OCI-LY7 (cell line): Measurements from ENCODE around the gene POU6F2. TPM values are rescaled to one million over a fixed set of nuclear protein-coding genes. Genes with fewer than 3 reads are reported as not detected.

Source experiments
- BruUV-seq: library from RNA; stranded (reverse); fragments of 400-500 nt; replicated peaks from 2 replicates; lab custom pipeline; 2021; lab: Mats Ljungman, UMichigan
- CTCF ChIA-PET: fragments of 300-600 bp; sonication (Branson Sonifier 250); formaldehyde crosslinking; loops from one replicate; lab custom pipeline; 2022; ENCODE audit warnings: antibody characterized with exemption; ENCODE audit not compliant: unreplicated experiment; lab: Charles Lee
- POLR2A ChIA-PET: fragments of 300-600 bp; sonication (Branson Sonifier 250); formaldehyde crosslinking; loops from one replicate; lab custom pipeline; 2022; ENCODE audit warnings: antibody characterized with exemption; lab: Charles Lee
- DNase-seq: peaks from one replicate; pipeline ENCODE4 v3.0.0-alpha.2; 2015; ENCODE audit warnings: low spot score
- H2AFZ ChIP-seq: fragments of 200-600 bp; sonication (generic), shearing (Covaris generic); 2 replicates; pipeline ENCODE4 v1.6.1; 2014; ENCODE audit warnings: mild to moderate bottlenecking, antibody characterized with exemption, low read length, moderate library complexity
- H3K27ac ChIP-seq: fragments of 200-600 bp; sonication (generic); 2 replicates; pipeline ENCODE4 v1.5.1; 2014; ENCODE audit warnings: mixed run types, low read depth, mild to moderate bottlenecking, moderate library complexity, low read length, inconsistent platforms; ENCODE audit not compliant: poor library complexity, severe bottlenecking
- H3K36me3 ChIP-seq: fragments of 200-600 bp; sonication (generic); 2 replicates; pipeline ENCODE4 v1.6.1; 2014; ENCODE audit warnings: mild to moderate bottlenecking, antibody characterized with exemption, low read length, moderate library complexity, mixed read lengths; ENCODE audit not compliant: insufficient read depth
- H3K4me1 ChIP-seq: fragments of 200-600 bp; sonication (generic); 2 replicates; pipeline ENCODE4 v1.5.1; 2014; ENCODE audit warnings: mild to moderate bottlenecking, low read length; ENCODE audit not compliant: insufficient read depth, poor library complexity, severe bottlenecking
- H3K4me2 ChIP-seq: fragments of 200-600 bp; sonication (generic); 2 replicates; pipeline ENCODE4 v1.6.1; 2014; ENCODE audit warnings: mild to moderate bottlenecking, low read length
- H3K4me3 ChIP-seq: fragments of 200-600 bp; sonication (generic); 2 replicates; pipeline ENCODE4 v1.5.1; 2014; ENCODE audit warnings: mild to moderate bottlenecking, low read depth, low read length; ENCODE audit not compliant: poor library complexity, severe bottlenecking
- H3K79me2 ChIP-seq: fragments of 200-600 bp; sonication (generic); 2 replicates; pipeline ENCODE4 v1.6.1; 2016; ENCODE audit warnings: low read depth, mild to moderate bottlenecking, low read length, moderate library complexity, mixed read lengths; ENCODE audit not compliant: insufficient read depth
- H3K9me2 ChIP-seq: fragments of 200-600 bp; sonication (generic); 2 replicates; pipeline ENCODE4 v1.6.1; 2016; ENCODE audit warnings: mild to moderate bottlenecking, low read length, mixed read lengths; ENCODE audit not compliant: insufficient read depth
- H3K9me3 ChIP-seq: fragments of 200-600 bp; sonication (generic); 2 replicates; pipeline ENCODE4 v1.6.1; 2014; ENCODE audit warnings: mild to moderate bottlenecking, mixed run types, low read length, mixed read lengths
- H4K20me1 ChIP-seq: fragments of 200-600 bp; sonication (generic); 2 replicates; pipeline ENCODE4 v1.6.1; 2014; ENCODE audit warnings: mild to moderate bottlenecking, antibody characterized with exemption, low read length, moderate library complexity, mixed read lengths; ENCODE audit not compliant: insufficient read depth
- EZH2phosphoT487 ChIP-seq: fragments of 200-600 bp; sonication (generic); IDR thresholded peaks from 2 replicates; pipeline ENCODE4 v1.6.1; 2018; ENCODE audit warnings: low read depth, borderline replicate concordance, mild to moderate bottlenecking, mixed run types, antibody characterized with exemption, low read length, moderate library complexity, mixed read lengths
- intact Hi-C: fragments of 100-400 bp; cut with micrococcal nuclease; formaldehyde crosslinking; loops from one replicate; pipeline ENCODE4 v1.10.0; 2022; ENCODE audit not compliant: unreplicated experiment
- total RNA-seq, 2 experiments: library from RNA; depleted of rRNA in 1 of 2; stranded (reverse); fragments of >200 nt in 1 of 2; shearing (Covaris generic) in 1 of 2; gene quantifications; 2 replicates each; pipeline ENCODE4 v1.2.3, GENCODE V29; 2014 to 2022
- TF ChIP-seq, protein P1 (sequence below): fragments of 200-600 bp; sonication (generic); conservative IDR thresholded peaks from 2 replicates; pipeline ENCODE4 v1.5.1; 2014; ENCODE audit warnings: mild to moderate bottlenecking, antibody characterized with exemption, low read length, moderate library complexity, mixed read lengths

Gene POU6F2
- total RNA-seq, 2 experiments from 2014 or later: 0.40 TPM; not detected in 1

- no peak overlapping the region for H3K4me2 ChIP-seq
- TF ChIP-seq EZH2phosphoT487: no peak
- TF ChIP-seq, protein P1, sequence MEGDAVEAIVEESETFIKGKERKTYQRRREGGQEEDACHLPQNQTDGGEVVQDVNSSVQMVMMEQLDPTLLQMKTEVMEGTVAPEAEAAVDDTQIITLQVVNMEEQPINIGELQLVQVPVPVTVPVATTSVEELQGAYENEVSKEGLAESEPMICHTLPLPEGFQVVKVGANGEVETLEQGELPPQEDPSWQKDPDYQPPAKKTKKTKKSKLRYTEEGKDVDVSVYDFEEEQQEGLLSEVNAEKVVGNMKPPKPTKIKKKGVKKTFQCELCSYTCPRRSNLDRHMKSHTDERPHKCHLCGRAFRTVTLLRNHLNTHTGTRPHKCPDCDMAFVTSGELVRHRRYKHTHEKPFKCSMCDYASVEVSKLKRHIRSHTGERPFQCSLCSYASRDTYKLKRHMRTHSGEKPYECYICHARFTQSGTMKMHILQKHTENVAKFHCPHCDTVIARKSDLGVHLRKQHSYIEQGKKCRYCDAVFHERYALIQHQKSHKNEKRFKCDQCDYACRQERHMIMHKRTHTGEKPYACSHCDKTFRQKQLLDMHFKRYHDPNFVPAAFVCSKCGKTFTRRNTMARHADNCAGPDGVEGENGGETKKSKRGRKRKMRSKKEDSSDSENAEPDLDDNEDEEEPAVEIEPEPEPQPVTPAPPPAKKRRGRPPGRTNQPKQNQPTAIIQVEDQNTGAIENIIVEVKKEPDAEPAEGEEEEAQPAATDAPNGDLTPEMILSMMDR: no peak
- H3K36me3 ChIP-seq: no peaks in the 10 kb centered on the region
- H2AFZ ChIP-seq: no peak overlapping the region
- CTCF ChIA-PET: interaction anchor here (0.5 kb wide), 1 partner anchor 159 kb away, joined by 3 read pairs; no protein-coding TSS in a partner anchor
- H4K20me1 ChIP-seq: no peaks in the 10 kb centered on the region
- POLR2A ChIA-PET: interaction anchor here (0.7 kb wide), 1 partner anchor 55 kb away, joined by 3 read pairs; no protein-coding TSS in a partner anchor
- no peaks in the 10 kb centered on the region for H3K9me3 ChIP-seq
- no peaks in the 10 kb centered on the region for H3K4me1 ChIP-seq
- no peak for DNase-seq
- H3K79me2 ChIP-seq: no peaks in the 10 kb centered on the region
- no TSS peak for BruUV-seq
- no peak overlapping the region for H3K4me3 ChIP-seq
- intact Hi-C loops: loop anchor here (5.0 kb wide), 1 partner anchor 536 kb away; no protein-coding TSS in a partner anchor
- no peak overlapping the region for H3K27ac ChIP-seq
- no peaks in the 10 kb centered on the region; the same call in 1 of the 2 replicates for H3K9me2 ChIP-seq
Measured at GRCh38 chr7:39468261-39468660, 490.6 kb downstream of the POU6F2 start.

DNA sequence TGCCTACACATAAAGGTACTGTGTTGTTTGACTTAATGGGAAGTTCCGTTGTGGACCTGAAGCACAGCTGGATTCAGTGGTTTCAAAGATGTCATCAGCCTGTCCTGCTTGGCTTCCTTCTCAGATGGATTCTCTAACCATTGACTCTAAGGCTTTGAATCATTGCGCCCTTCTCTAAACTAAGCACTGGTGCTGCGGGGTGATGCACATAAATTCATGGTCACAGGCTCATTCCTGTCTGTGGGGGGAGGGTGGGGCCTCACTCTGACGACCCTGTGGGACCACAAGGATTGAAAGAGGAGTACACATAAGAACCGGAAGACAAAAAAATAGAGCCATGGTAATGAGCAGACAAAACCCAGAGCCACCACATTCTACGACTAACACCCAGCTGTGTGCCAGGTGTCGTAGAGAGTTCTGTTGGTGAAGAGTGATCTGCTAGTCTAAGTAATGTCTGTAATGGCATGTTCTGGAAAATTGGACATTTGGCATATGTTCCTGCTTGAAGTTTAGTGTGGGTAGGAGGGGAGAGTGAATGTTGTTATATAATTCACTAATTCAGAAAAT is 491.2 kb downstream of the POU6F2 start:
- no peak overlapping the region for H3K4me3 ChIP-seq
- BruUV-seq: no TSS peak
- intact Hi-C loops: loop anchor here (5.0 kb wide), 1 partner anchor 537 kb away; no protein-coding TSS in a partner anchor
- no peaks in the 10 kb centered on the region for H4K20me1 ChIP-seq
- POLR2A ChIA-PET: interaction anchor here (0.7 kb wide), 1 partner anchor 56 kb away, joined by 3 read pairs; no protein-coding TSS in a partner anchor
- no peaks in the 10 kb centered on the region for H3K79me2 ChIP-seq
- no peak for DNase-seq
- TF ChIP-seq EZH2phosphoT487: no peak
- TF ChIP-seq, protein P1: no peak
- no peak overlapping the region for H3K27ac ChIP-seq
- H3K4me2 ChIP-seq: no peak overlapping the region
- H3K9me3 ChIP-seq: no peaks in the 10 kb centered on the region
- CTCF ChIA-PET: interaction anchor here (0.5 kb wide), 1 partner anchor 158 kb away, joined by 3 read pairs; no protein-coding TSS in a partner anchor
- no peak overlapping the region for H2AFZ ChIP-seq
- no peaks in the 10 kb centered on the region for H3K36me3 ChIP-seq
- no peaks in the 10 kb centered on the region for H3K4me1 ChIP-seq
- no peaks in the 10 kb centered on the region; the same call in 1 of the 2 replicates for H3K9me2 ChIP-seq

DNA sequence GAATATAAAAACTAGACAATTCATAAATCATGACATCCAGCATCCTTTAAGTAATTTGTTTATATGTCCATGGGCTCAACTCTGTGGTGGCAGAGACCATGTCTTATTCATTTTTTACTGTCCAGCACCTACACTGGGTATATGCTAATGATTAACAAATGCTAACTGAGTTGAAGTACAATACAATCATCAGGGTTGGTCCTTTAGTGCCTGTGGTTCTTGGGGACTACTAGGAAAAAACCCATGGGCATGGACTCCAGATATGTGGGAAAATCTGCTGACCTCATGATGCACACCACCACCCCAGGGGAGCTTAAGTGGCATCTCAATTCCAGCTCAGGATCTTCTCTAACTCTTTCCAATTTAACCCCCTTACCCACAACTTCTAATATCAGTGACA is 503.2 kb downstream of the POU6F2 start:
- Histone ChIP-seq H3K4me1 (no peaks in the 10 kb centered on the region), H2AFZ (no peak overlapping the region), H3K4me3 (no peak overlapping the region), H3K27ac (no peak overlapping the region), H3K9me2 (no peaks in the 10 kb centered on the region), H4K20me1 (no peaks in the 10 kb centered on the region), H3K4me2 (no peak overlapping the region), H3K36me3 (no peaks in the 10 kb centered on the region), H3K9me3 (no peaks in the 10 kb centered on the region), H3K79me2 (no peaks in the 10 kb centered on the region)
- CTCF ChIA-PET: no interaction called here
- intact Hi-C loops: no loop called here
- POLR2A ChIA-PET: no interaction called here
- no peak for DNase-seq
- BruUV-seq: no TSS peak
- TF ChIP-seq EZH2phosphoT487: no peak
- TF ChIP-seq, protein P1: no peak
